CD8-positive, alpha-beta memory T cell (primary cell): ENCODE results near the gene SCAMP4. TPM values are rescaled to one million over a fixed set of nuclear protein-coding genes. Genes with fewer than 3 reads are reported as not detected.

ENCODE experiments used
- CTCF ChIA-PET: fragments of 350-600 bp; sonication (Branson Sonifier 250); formaldehyde crosslinking; loops from one replicate; lab custom pipeline; 2021; ENCODE audit warnings: antibody characterized with exemption; lab: Charles Lee
- POLR2A ChIA-PET: fragments of 350-600 bp; sonication (Branson Sonifier 250); formaldehyde crosslinking; loops from one replicate; lab custom pipeline; 2021; ENCODE audit warnings: antibody characterized with exemption; lab: Charles Lee
- DNase-seq, 5 donors: peaks; one replicate each; pipeline versions ENCODE4 v3.0.0 to v3.0.0-alpha.2; 2020 to 2022; ENCODE audit warnings: mixed read lengths in 1 of 5
- H3K27ac ChIP-seq: one replicate; pipeline ENCODE4 v1.7.0; 2013; ENCODE audit warnings: low read depth, mild to moderate bottlenecking, low read length, moderate library complexity
- H3K27me3 ChIP-seq: 2 replicates; pipeline ENCODE4 v1.7.0; 2013; ENCODE audit warnings: low read length, mild to moderate bottlenecking; ENCODE audit not compliant: insufficient read depth, poor library complexity, severe bottlenecking
- H3K36me3 ChIP-seq: 2 replicates; pipeline ENCODE4 v1.7.0; 2013; ENCODE audit warnings: mild to moderate bottlenecking, low read length, moderate library complexity; ENCODE audit not compliant: insufficient read depth
- H3K4me1 ChIP-seq: 2 replicates; pipeline ENCODE4 v1.7.0; 2013; ENCODE audit warnings: mild to moderate bottlenecking, low read length, moderate library complexity; ENCODE audit not compliant: insufficient read depth
- H3K4me3 ChIP-seq: 2 replicates; pipeline ENCODE4 v1.7.0; 2013; ENCODE audit warnings: mild to moderate bottlenecking, low read length
- H3K9me3 ChIP-seq: 2 replicates; pipeline ENCODE4 v1.7.0; 2013; ENCODE audit warnings: mild to moderate bottlenecking, low read length
- H3K27ac Mint-ChIP-seq, 8 donors: one replicate each; pipeline ENCODE4 v1.8.0; 2020 to 2021; ENCODE audit warnings: mixed read lengths in 8 of 8, mild to moderate bottlenecking in 6 of 8, inconsistent platforms in 3 of 8, moderate library complexity in 3 of 8
- H3K27me3 Mint-ChIP-seq, 2 donors: one replicate each; pipeline ENCODE4 v1.8.0; 2020 to 2021; ENCODE audit warnings: mixed read lengths in 2 of 2, mild to moderate bottlenecking in 1 of 2, moderate library complexity in 1 of 2
- H3K36me3 Mint-ChIP-seq, 3 donors: one replicate each; pipeline ENCODE4 v1.8.0; 2020 to 2021; ENCODE audit warnings: mixed read lengths in 3 of 3, inconsistent platforms in 1 of 3, mild to moderate bottlenecking in 1 of 3
- H3K4me1 Mint-ChIP-seq, 3 donors: one replicate each; pipeline ENCODE4 v1.8.0; 2020 to 2021; ENCODE audit warnings: mixed read lengths in 3 of 3, inconsistent platforms in 1 of 3, mild to moderate bottlenecking in 1 of 3
- H3K4me3 Mint-ChIP-seq, 7 donors: one replicate each; pipeline ENCODE4 v1.8.0; 2020 to 2021; ENCODE audit warnings: mixed read lengths in 7 of 7, mild to moderate bottlenecking in 6 of 7, moderate library complexity in 4 of 7, inconsistent platforms in 2 of 7
- H3K9me3 Mint-ChIP-seq, 5 donors: one replicate each; pipeline ENCODE4 v1.8.0; 2020 to 2022; ENCODE audit warnings: mixed read lengths in 5 of 5, mild to moderate bottlenecking in 3 of 5, moderate library complexity in 2 of 5, inconsistent platforms in 1 of 5
- polyA plus RNA-seq: library from polyadenylated mRNA; unstranded; fragments of 300-500 nt; fragmentation: Illumina TruSeq; gene quantifications from one replicate; pipeline ENCODE4 v1.2.3, GENCODE V29; 2021
- total RNA-seq, 2 experiments: library from RNA; stranded (reverse); gene quantifications; one replicate each; pipeline ENCODE4 v1.2.3, GENCODE V29; 2021

SCAMP4 gene
- total and polyA plus RNA-seq, 3 experiments from 2014 or later = 16.3 to 40.6 (median 38.6) TPM

GRCh38 chr19:1902923-1903322, 2.3 kb upstream of the SCAMP4 start:
- H3K27me3 ChIP-seq = no peaks in the 10 kb centered on the region
- peaks cover 8 to 19% (median 10%) of the 10 kb centered on the region in 3 donors for H3K4me1 Mint-ChIP-seq
- POLR2A ChIA-PET = interaction anchor here (0.6 to 0.7 kb wide), 3 partner anchors 164 to 1605 kb away, joined by 6 to 8 read pairs (median 6); no protein-coding TSS in a partner anchor
- H3K9me3 ChIP-seq = no peaks in the 10 kb centered on the region
- H3K27me3 Mint-ChIP-seq = no peaks in the 10 kb centered on the region
- H3K36me3 ChIP-seq = no peaks in the 10 kb centered on the region
- peak overlapping the region in 1 of 7 donors; percentile 20 for H3K4me3 Mint-ChIP-seq
- no peak for DNase-seq
- peaks cover 0 to 3% (median 0%) of the 10 kb centered on the region in 3 donors for H3K36me3 Mint-ChIP-seq
- CTCF ChIA-PET = interaction anchor here (0.6 to 3.5 kb wide), 6 partner anchors 9 to 1460 kb away, joined by 3 to 17 read pairs (median 3); partner anchors contain the start of gene ABHD17A
- H3K9me3 Mint-ChIP-seq = no peaks in the 10 kb centered on the region
- peaks cover 19% of the 10 kb centered on the region for H3K4me1 ChIP-seq
- H3K27ac ChIP-seq = no peak overlapping the region
- no peak overlapping the region for H3K4me3 ChIP-seq
- peak overlapping the region in 3 of 8 donors; percentile 6 to 85 (median 32) for H3K27ac Mint-ChIP-seq

GRCh38 chr19:1904860-1905109, 414 bp upstream of the SCAMP4 start:
- H3K27me3 Mint-ChIP-seq = no peaks in the 10 kb centered on the region
- H3K36me3 Mint-ChIP-seq = peaks cover 0 to 3% (median 0%) of the 10 kb centered on the region in 3 donors
- no peaks in the 10 kb centered on the region for H3K36me3 ChIP-seq
- peak overlapping the region in 6 of 8 donors; percentile 54 to 87 (median 83) for H3K27ac Mint-ChIP-seq
- no peak overlapping the region for H3K4me3 ChIP-seq
- peak overlapping the region; percentile 70 for H3K27ac ChIP-seq
- ChIA-PET CTCF (interaction anchor here (1.1 kb wide), 1 partner anchor 13 kb away, joined by 3 read pairs; no protein-coding TSS in a partner anchor), POLR2A (interaction anchor here (2.5 kb wide), 1 partner anchor 29 kb away, joined by 6 read pairs; no protein-coding TSS in a partner anchor)
- no peaks in the 10 kb centered on the region for H3K9me3 ChIP-seq
- no peaks in the 10 kb centered on the region for H3K27me3 ChIP-seq
- H3K4me3 Mint-ChIP-seq = peak overlapping the region in 5 of 7 donors; percentile 45 to 92 (median 83)
- H3K9me3 Mint-ChIP-seq = no peaks in the 10 kb centered on the region
- DNase-seq = no peak
- H3K4me1 Mint-ChIP-seq = peaks cover 18 to 34% (median 22%) of the 10 kb centered on the region in 3 donors
- peaks cover 15% of the 10 kb centered on the region for H3K4me1 ChIP-seq

GRCh38 chr19:1905863-1906375, 720 bp downstream of the SCAMP4 start:
- ChIA-PET CTCF (interaction anchor here (1.9 kb wide), 1 partner anchor 31 kb away, joined by 5 read pairs; no protein-coding TSS in a partner anchor), POLR2A (interaction anchor here (1.0 to 2.5 kb wide), 2 partner anchors 30 to 41 kb away, joined by 3 to 6 read pairs; no protein-coding TSS in a partner anchor)
- peaks cover 22 to 41% (median 31%) of the 10 kb centered on the region in 3 donors for H3K4me1 Mint-ChIP-seq
- Histone ChIP-seq H3K4me1 (peaks cover 15% of the 10 kb centered on the region), H3K4me3 (peak overlapping the region; percentile 74), H3K9me3 (no peaks in the 10 kb centered on the region), H3K36me3 (no peaks in the 10 kb centered on the region), H3K27ac (peak overlapping the region; percentile 70), H3K27me3 (no peaks in the 10 kb centered on the region)
- H3K27me3 Mint-ChIP-seq = no peaks in the 10 kb centered on the region
- no peak for DNase-seq
- peak overlapping the region; percentile 9 to 97 (median 92) for H3K27ac Mint-ChIP-seq
- H3K9me3 Mint-ChIP-seq = no peaks in the 10 kb centered on the region
- H3K36me3 Mint-ChIP-seq = peaks cover 0 to 5% (median 0%) of the 10 kb centered on the region in 3 donors
- H3K4me3 Mint-ChIP-seq = peak overlapping the region; percentile 85 to 95 (median 89)

- peak overlapping the region in 5 of 7 donors; percentile 28 to 78 (median 58) for H3K4me3 Mint-ChIP-seq
- Histone ChIP-seq H3K4me3 (no peak overlapping the region), H3K27me3 (no peaks in the 10 kb centered on the region), H3K9me3 (no peaks in the 10 kb centered on the region), H3K4me1 (peaks cover 15% of the 10 kb centered on the region), H3K36me3 (no peaks in the 10 kb centered on the region), H3K27ac (no peak overlapping the region)
- DNase-seq = no peak
- ChIA-PET POLR2A (interaction anchor here (0.6 kb wide), 1 partner anchor 32 kb away, joined by 8 read pairs; no protein-coding TSS in a partner anchor), CTCF (interaction anchor here (1.9 kb wide), 1 partner anchor 32 kb away, joined by 5 read pairs; no protein-coding TSS in a partner anchor)
- H3K27me3 Mint-ChIP-seq = no peaks in the 10 kb centered on the region
- peak overlapping the region in 3 of 8 donors; percentile 29 to 77 (median 50) for H3K27ac Mint-ChIP-seq
- H3K9me3 Mint-ChIP-seq = no peaks in the 10 kb centered on the region
- peaks cover 0 to 5% (median 0%) of the 10 kb centered on the region in 3 donors for H3K36me3 Mint-ChIP-seq
- peaks cover 22 to 41% (median 37%) of the 10 kb centered on the region in 3 donors for H3K4me1 Mint-ChIP-seq
Observed at GRCh38 chr19:1906985-1907562, 1.9 kb downstream of the SCAMP4 start.

- Histone ChIP-seq H3K4me3 (no peak overlapping the region), H3K4me1 (peaks cover 15% of the 10 kb centered on the region), H3K27ac (no peak overlapping the region), H3K36me3 (no peaks in the 10 kb centered on the region), H3K9me3 (no peaks in the 10 kb centered on the region), H3K27me3 (no peaks in the 10 kb centered on the region)
- H3K36me3 Mint-ChIP-seq = peaks cover 0 to 6% (median 0%) of the 10 kb centered on the region in 3 donors
- no peaks in the 10 kb centered on the region for H3K9me3 Mint-ChIP-seq
- DNase-seq = no peak
- H3K27me3 Mint-ChIP-seq = no peaks in the 10 kb centered on the region
- no peak overlapping the region for H3K4me3 Mint-ChIP-seq
- POLR2A ChIA-PET = interaction anchor here (0.6 kb wide), 1 partner anchor 32 kb away, joined by 8 read pairs; no protein-coding TSS in a partner anchor
- H3K27ac Mint-ChIP-seq = peak overlapping the region in 1 of 8 donors; percentile 50
- CTCF ChIA-PET = no interaction called here
- H3K4me1 Mint-ChIP-seq = peaks cover 22 to 41% (median 37%) of the 10 kb centered on the region in 3 donors
Observed at GRCh38 chr19:1907563-1908363, 2.6 kb downstream of the SCAMP4 start.

DNA sequence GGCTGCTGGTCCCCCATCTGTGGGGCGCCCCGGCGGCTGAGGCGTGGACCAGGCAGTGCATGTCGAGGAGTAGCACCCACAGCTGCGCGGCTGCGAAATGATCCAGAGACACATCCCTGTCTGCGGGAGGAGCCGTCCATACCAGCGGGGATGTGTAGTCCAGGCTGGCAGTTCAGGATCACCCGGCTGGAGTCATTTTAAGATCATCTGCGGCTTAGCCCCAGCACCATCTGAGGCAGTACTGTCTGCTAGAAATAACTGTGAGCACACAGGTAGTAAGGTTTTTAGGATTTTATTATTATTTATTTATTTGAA, 3.1 kb downstream of the SCAMP4 start:
- no peak overlapping the region for H3K27ac Mint-ChIP-seq
- Histone ChIP-seq H3K36me3 (no peaks in the 10 kb centered on the region), H3K4me1 (peaks cover 15% of the 10 kb centered on the region), H3K27ac (no peak overlapping the region), H3K9me3 (no peaks in the 10 kb centered on the region), H3K27me3 (no peaks in the 10 kb centered on the region), H3K4me3 (no peak overlapping the region)
- peaks cover 0 to 10% (median 0%) of the 10 kb centered on the region in 3 donors for H3K36me3 Mint-ChIP-seq
- no peaks in the 10 kb centered on the region for H3K9me3 Mint-ChIP-seq
- H3K4me3 Mint-ChIP-seq = peak overlapping the region in 1 of 7 donors; percentile 69
- H3K4me1 Mint-ChIP-seq = peaks cover 22 to 41% (median 37%) of the 10 kb centered on the region in 3 donors
- no peaks in the 10 kb centered on the region for H3K27me3 Mint-ChIP-seq
- ChIA-PET POLR2A (no interaction called here), CTCF (no interaction called here)
- no peak for DNase-seq

DNA sequence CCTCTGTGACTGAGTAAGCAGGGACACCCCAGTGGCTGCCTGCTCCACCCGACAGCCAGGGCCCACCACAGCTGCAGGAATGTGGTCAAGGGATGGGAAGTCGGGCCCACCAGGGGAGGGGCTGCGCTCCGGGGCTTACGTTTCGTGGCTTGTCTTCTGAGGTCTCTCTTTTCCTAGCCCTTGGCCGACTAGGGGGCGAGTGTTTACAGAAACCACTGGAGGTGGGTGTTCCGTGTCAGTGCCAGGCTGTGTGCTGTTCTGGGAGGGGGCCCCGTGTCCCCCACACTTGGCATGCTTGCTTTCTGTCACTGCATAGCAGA, 4.5 kb downstream of the SCAMP4 start:
- DNase-seq = peak in 1 of 5 donors; percentile 21
- Histone ChIP-seq H3K27me3 (no peaks in the 10 kb centered on the region), H3K9me3 (no peaks in the 10 kb centered on the region), H3K4me3 (no peak overlapping the region), H3K36me3 (no peaks in the 10 kb centered on the region), H3K4me1 (peaks cover 9% of the 10 kb centered on the region), H3K27ac (no peak overlapping the region)
- Mint-ChIP-seq H3K27me3 (no peaks in the 10 kb centered on the region), H3K27ac (peak overlapping the region in 2 of 8 donors; percentile 50 to 93), H3K9me3 (no peaks in the 10 kb centered on the region), H3K4me3 (peak overlapping the region in 1 of 7 donors; percentile 71), H3K36me3 (peaks cover 0 to 13% (median 0%) of the 10 kb centered on the region in 3 donors), H3K4me1 (peaks cover 20 to 38% (median 37%) of the 10 kb centered on the region in 3 donors)
- CTCF ChIA-PET = interaction anchor here (1.0 kb wide), 1 partner anchor 57 kb away, joined by 3 read pairs; no protein-coding TSS in a partner anchor
- POLR2A ChIA-PET = no interaction called here
